ENCODE results near the gene VAV3. TPM values are rescaled to one million over a fixed set of nuclear protein-coding genes. Genes with fewer than 3 reads are reported as not detected.

VAV3 gene
- total RNA-seq, 1 donor, result 0.09 TPM

GRCh38 chr1:107538502-107538901 is 426.5 kb downstream of the VAV3 start:
- no peak for TF ChIP-seq CTCF (IDR thresholded peaks at IDR 0.05; ENCODE audit: insufficient read depth, low read length)

GRCh38 chr1:107536266-107536665 is 428.7 kb downstream of the VAV3 start:
- H3K4me3 ChIP-seq (ENCODE audit: low read depth, low read length), result no peak overlapping the region
- TF ChIP-seq CTCF (IDR thresholded peaks at IDR 0.05; ENCODE audit: insufficient read depth, low read length), result no peak
- DNase-seq (ENCODE audit: low read depth), result no peak

More at GRCh38 chr1:107538502-107538901, 426.5 kb downstream of the VAV3 start:
- DNase-seq (ENCODE audit: low read depth), result no peak
- no peak overlapping the region for H3K4me3 ChIP-seq (ENCODE audit: low read depth, low read length)

- H3K4me3 ChIP-seq (ENCODE audit: low read depth, low read length), result no peak overlapping the region
- no peak for DNase-seq (ENCODE audit: low read depth)
- TF ChIP-seq CTCF (IDR thresholded peaks at IDR 0.05; ENCODE audit: insufficient read depth, low read length), result no peak
Measured at GRCh38 chr1:107535091-107535490, 429.9 kb downstream of the VAV3 start.

GRCh38 chr1:107534632-107535031 is 430.3 kb downstream of the VAV3 start:
- no peak for DNase-seq (ENCODE audit: low read depth)
- no peak overlapping the region for H3K4me3 ChIP-seq (ENCODE audit: low read depth, low read length)
- TF ChIP-seq CTCF (IDR thresholded peaks at IDR 0.05; ENCODE audit: insufficient read depth, low read length), result no peak

GRCh38 chr1:107533436-107533835 is 431.5 kb downstream of the VAV3 start:
- no peak overlapping the region for H3K4me3 ChIP-seq (ENCODE audit: low read depth, low read length)
- TF ChIP-seq CTCF (IDR thresholded peaks at IDR 0.05; ENCODE audit: insufficient read depth, low read length), result no peak
- no peak for DNase-seq (ENCODE audit: low read depth)

- no peak for DNase-seq (ENCODE audit: low read depth)
- H3K4me3 ChIP-seq (ENCODE audit: low read depth, low read length), result no peak overlapping the region
Measured at GRCh38 chr1:107532318-107532717, 432.7 kb downstream of the VAV3 start.

More at GRCh38 chr1:107532318-107532717, 432.7 kb downstream of the VAV3 start:
- TF ChIP-seq CTCF (IDR thresholded peaks at IDR 0.05; ENCODE audit: insufficient read depth, low read length), result no peak
